NB4 (cell line): ENCODE data around the gene SLC39A3.

Experiments used
- DNase-seq: peaks from one replicate; pipeline ENCODE4 v3.0.0; 2010; ENCODE audit warnings: low read depth
- H3K4me3 ChIP-seq: one replicate; pipeline ENCODE4 v1.5.1; 2011; ENCODE audit warnings: mild to moderate bottlenecking, low read depth, low read length, moderate library complexity
- MYC ChIP-seq: IDR thresholded peaks from 2 replicates; pipeline ENCODE4 v1.6.1; 2011; ENCODE audit warnings: low read depth, low read length
- POLR2A ChIP-seq: IDR thresholded peaks from 2 replicates; pipeline ENCODE4 v1.6.1; 2011; ENCODE audit warnings: mild to moderate bottlenecking; ENCODE audit not compliant: insufficient read length; ENCODE audit errors: extremely low read depth
- TF ChIP-seq, protein P1 (sequence below): IDR thresholded peaks from 2 replicates; pipeline ENCODE4 v1.6.1; 2011; ENCODE audit warnings: low read depth, low read length
- TF ChIP-seq, protein P2 (sequence below): IDR thresholded peaks from one replicate; pipeline ENCODE4 v1.5.1; 2012; ENCODE audit warnings: low read depth, low read length

The SLC39A3 gene, protein sequence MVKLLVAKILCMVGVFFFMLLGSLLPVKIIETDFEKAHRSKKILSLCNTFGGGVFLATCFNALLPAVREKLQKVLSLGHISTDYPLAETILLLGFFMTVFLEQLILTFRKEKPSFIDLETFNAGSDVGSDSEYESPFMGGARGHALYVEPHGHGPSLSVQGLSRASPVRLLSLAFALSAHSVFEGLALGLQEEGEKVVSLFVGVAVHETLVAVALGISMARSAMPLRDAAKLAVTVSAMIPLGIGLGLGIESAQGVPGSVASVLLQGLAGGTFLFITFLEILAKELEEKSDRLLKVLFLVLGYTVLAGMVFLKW

DNA sequence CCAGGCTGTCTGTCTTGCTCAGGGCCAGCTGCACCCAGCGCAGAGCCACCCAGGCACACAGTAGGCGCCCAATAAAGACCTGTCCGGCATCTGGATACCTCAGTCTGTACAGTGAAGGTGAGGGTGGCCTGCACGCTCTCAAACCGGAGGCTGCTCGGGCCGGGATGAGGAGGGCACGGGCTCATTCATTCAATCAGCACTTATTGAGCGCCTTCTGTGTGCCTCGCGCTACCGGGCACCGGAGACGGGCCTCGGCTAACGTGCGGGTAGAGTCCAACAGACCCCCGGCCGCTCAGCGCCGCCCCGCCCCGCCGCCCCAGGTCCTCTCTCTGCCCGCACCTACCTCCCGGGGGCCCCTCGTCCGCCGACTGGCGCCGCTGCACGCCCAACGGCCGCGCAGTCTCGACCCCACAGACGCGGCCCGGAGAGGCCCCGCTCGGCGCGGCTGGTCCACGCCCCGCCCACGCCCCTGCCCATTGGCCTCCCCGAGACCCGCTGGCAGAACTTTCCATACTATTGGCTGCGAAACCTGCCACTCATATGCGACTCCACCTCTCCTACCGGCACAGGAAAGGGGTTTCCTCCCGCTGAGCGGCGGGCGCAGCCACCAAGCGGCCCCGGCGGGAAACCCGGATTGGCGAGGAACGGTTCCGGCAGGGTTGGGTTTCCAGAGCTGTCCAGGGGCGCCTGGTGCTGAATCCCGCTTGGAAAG lies at the start of gene SLC39A3:
SLC39A3 (minus strand) TSS at position 416 of the 712 bp plus-strand sequence. CDS start 2,760 bp downstream, outside the sequence.
- TF ChIP-seq, protein P1, sequence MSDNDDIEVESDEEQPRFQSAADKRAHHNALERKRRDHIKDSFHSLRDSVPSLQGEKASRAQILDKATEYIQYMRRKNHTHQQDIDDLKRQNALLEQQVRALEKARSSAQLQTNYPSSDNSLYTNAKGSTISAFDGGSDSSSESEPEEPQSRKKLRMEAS: peak; percentile 16; the same call in 1 of the 2 replicates
- TF ChIP-seq MYC (no peak), POLR2A (peak; percentile 20)
- TF ChIP-seq, protein P2, sequence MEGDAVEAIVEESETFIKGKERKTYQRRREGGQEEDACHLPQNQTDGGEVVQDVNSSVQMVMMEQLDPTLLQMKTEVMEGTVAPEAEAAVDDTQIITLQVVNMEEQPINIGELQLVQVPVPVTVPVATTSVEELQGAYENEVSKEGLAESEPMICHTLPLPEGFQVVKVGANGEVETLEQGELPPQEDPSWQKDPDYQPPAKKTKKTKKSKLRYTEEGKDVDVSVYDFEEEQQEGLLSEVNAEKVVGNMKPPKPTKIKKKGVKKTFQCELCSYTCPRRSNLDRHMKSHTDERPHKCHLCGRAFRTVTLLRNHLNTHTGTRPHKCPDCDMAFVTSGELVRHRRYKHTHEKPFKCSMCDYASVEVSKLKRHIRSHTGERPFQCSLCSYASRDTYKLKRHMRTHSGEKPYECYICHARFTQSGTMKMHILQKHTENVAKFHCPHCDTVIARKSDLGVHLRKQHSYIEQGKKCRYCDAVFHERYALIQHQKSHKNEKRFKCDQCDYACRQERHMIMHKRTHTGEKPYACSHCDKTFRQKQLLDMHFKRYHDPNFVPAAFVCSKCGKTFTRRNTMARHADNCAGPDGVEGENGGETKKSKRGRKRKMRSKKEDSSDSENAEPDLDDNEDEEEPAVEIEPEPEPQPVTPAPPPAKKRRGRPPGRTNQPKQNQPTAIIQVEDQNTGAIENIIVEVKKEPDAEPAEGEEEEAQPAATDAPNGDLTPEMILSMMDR: no peak
- DNase-seq: peak; percentile 95
- H3K4me3 ChIP-seq: peak within 1 kb of the TSS; percentile 79

DNA sequence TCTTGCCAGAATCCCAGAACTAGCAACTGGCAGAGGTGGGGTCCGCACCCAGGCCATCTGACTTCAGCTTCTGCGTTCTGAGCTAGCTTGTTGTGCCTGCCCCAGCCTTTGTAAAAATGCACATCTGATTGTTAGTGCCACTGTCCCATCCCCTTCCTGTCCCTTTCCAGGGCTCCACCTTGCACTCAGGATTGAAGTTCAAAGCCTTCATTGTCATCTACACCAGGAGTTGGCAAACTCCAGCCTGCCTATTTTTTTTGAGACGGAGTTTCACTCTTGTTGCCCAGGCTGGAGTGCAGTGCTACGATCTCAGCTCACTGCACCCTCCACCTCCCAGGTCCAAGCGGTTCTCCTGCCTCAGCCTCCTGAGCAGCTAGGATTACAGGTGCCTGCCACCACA lies 48.4 kb upstream of the SLC39A3 start:
- H3K4me3 ChIP-seq: no peak overlapping the region
- TF ChIP-seq, protein P2: no peak
- TF ChIP-seq POLR2A (no peak), MYC (no peak)
- TF ChIP-seq, protein P1: no peak
- no peak for DNase-seq

DNA sequence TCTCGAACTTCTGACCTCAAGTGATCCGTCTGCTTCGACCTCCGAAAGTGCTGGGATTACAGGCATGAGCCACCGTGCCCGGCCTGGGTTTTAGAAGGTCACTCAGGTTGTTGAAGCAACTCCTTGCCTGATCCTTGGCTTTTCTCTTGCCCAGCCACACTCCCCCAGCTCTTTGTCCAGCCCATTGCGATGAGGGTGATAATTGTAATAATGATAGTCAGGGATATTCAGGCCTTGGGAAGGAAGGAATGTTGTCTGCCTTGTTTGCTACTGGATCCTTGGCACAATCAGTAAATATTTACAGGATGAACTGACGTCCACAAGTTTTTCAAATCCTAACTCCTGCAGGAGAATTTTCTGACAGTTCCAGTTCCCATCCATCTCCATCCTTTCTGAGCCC lies 47.3 kb upstream of the SLC39A3 start:
- TF ChIP-seq, protein P2: no peak
- TF ChIP-seq MYC (no peak), POLR2A (no peak)
- TF ChIP-seq, protein P1: no peak
- DNase-seq: no peak
- peak overlapping the region; percentile 21 for H3K4me3 ChIP-seq

DNA sequence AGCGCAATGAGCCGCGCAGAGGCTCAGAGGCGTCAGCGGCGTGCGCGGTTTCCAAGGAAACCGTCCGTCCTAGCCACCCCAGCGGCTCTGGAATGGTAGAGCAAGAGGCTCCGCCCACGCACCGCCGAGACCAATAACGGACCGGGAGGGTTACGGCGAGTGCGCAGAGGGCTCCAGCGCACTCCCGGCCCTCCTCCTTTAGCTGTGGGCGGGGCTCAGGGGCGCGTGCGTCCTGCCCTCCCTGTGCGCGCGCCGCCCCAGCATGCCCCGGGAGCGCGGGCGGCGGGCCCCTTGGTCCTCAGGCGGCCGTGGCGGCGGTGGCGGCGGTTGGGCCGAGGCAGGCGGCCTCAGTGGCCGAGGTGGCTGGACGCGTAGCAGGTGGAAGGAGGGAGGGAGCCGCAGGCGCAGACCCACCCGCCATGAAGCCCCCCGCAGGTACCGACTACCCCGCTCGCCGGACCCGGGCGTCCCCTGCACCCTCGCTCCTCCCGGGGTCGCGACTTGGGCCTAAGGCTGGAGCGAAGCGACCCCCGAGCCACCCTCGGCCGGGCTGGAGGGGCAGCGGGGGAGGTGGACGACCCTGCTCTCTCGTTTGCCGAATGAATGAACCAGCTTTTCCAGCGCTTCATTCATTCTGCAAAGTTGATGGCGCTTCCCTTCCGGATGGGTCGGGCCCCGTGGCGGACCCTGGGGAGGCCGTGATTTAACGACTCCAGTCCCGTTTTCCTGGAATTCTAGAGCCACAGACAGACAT lies 45.6 kb upstream of the SLC39A3 start, which contains the start of gene THOP1:
THOP1 (plus strand) TSS at position 260 of the 754 bp plus-strand sequence; CDS start at position 420, 160 bp downstream.
- H3K4me3 ChIP-seq: peak within 1 kb of the TSS; percentile 71
- peak; percentile 97 for DNase-seq
- TF ChIP-seq POLR2A (peak; percentile 79), MYC (peak; percentile 63; the same call in 1 of the 2 replicates)
- TF ChIP-seq, protein P1: peak; percentile 68
- TF ChIP-seq, protein P2: no peak

DNA sequence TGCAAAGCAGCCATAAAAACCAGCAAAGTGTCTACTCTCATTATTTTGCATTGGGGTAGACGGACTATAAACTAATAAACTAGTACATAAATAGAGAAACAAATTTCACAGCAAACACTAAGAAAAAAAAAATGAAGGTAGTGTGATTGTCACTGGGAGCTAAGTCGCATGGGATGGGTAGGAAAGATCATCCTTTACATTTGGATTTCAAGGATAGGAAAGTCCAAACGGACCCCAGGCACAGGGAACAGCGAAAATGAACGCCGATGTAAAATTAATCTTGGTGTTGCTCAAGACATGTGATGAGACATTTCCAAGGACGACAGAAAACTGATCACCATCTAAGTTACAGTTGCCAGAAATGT lies 43.9 kb upstream of the SLC39A3 start:
- H3K4me3 ChIP-seq: peak overlapping the region; percentile 39
- no peak for DNase-seq
- TF ChIP-seq, protein P2: no peak
- TF ChIP-seq POLR2A: no peak
- no peak for TF ChIP-seq MYC
- TF ChIP-seq, protein P1: no peak
